Mucosa of rectum (tissue), 2 donors: ENCODE results near the gene ZNF276.

Source experiments
- H3K27ac ChIP-seq, 2 donors: one replicate each; pipeline ENCODE4 v1.7.0; 2013; ENCODE audit warnings: inconsistent platforms in 2 of 2, low read depth in 2 of 2, low read length in 2 of 2
- H3K27me3 ChIP-seq, 2 donors: one replicate each; pipeline ENCODE4 v1.7.0; 2013; ENCODE audit warnings: low read length in 2 of 2; ENCODE audit not compliant: control insufficient read depth in 2 of 2, insufficient read depth in 2 of 2
- H3K36me3 ChIP-seq, 2 donors: one replicate each; pipeline ENCODE4 v1.7.0; 2013; ENCODE audit warnings: low read length in 2 of 2; ENCODE audit not compliant: control insufficient read depth in 2 of 2, insufficient read depth in 2 of 2
- H3K4me1 ChIP-seq, 2 donors: one replicate each; pipeline ENCODE4 v1.7.0; 2013; ENCODE audit warnings: low read length in 2 of 2, mild to moderate bottlenecking in 1 of 2; ENCODE audit not compliant: control insufficient read depth in 2 of 2, insufficient read depth in 2 of 2
- H3K4me3 ChIP-seq, 2 donors: one replicate each; pipeline ENCODE4 v1.7.0; 2013; ENCODE audit warnings: low read length in 2 of 2
- H3K9ac ChIP-seq, 2 donors: one replicate each; pipeline ENCODE4 v1.7.0; 2013; ENCODE audit warnings: low read length in 2 of 2, low read depth in 1 of 2, mild to moderate bottlenecking in 1 of 2
- H3K9me3 ChIP-seq, 2 donors: one replicate each; pipeline ENCODE4 v1.7.0; 2013; ENCODE audit warnings: low read length in 2 of 2; ENCODE audit not compliant: control insufficient read depth in 2 of 2
- donor health status: healthy.
- donor health status: Normal muscosa, but diverticular disease.

ZNF276 gene

DNA sequence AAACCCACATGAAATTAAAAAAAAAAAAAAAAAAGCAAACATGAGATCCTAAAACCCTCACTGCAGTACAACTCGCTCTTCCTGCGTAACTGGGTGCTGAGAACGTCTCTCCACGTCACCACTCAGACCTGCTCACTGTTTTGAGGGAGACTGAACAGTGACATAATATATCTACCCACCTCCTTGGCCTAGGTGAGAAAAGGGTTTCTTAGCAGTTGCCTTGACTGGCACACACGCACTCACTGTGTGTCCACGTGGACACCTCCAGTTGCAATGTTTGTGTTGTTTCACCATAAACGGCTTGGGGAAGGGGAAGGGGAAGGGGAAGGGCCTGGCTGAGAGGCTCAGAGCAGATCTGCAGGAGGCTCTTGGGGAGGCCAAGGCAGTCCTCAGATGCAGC lies 63.1 kb downstream of the ZNF276 start:
- Histone ChIP-seq H3K27me3 (no peaks in the 10 kb centered on the region), H3K27ac (no peak overlapping the region), H3K4me3 (no peak overlapping the region), H3K9ac (no peak overlapping the region), H3K9me3 (no peaks in the 10 kb centered on the region), H3K4me1 (no peaks in the 10 kb centered on the region), H3K36me3 (peaks cover 0 to 5% of the 10 kb centered on the region in 2 donors)

- no peaks in the 10 kb centered on the region for H3K4me1 ChIP-seq
- H3K9ac ChIP-seq = no peak overlapping the region
- no peak overlapping the region for H3K27ac ChIP-seq
- H3K36me3 ChIP-seq = peaks cover 0 to 5% of the 10 kb centered on the region in 2 donors
- no peak overlapping the region for H3K4me3 ChIP-seq
- no peaks in the 10 kb centered on the region for H3K9me3 ChIP-seq
- no peaks in the 10 kb centered on the region for H3K27me3 ChIP-seq
Observed at GRCh38 chr16:89785523-89786155, 64.3 kb downstream of the ZNF276 start.

DNA sequence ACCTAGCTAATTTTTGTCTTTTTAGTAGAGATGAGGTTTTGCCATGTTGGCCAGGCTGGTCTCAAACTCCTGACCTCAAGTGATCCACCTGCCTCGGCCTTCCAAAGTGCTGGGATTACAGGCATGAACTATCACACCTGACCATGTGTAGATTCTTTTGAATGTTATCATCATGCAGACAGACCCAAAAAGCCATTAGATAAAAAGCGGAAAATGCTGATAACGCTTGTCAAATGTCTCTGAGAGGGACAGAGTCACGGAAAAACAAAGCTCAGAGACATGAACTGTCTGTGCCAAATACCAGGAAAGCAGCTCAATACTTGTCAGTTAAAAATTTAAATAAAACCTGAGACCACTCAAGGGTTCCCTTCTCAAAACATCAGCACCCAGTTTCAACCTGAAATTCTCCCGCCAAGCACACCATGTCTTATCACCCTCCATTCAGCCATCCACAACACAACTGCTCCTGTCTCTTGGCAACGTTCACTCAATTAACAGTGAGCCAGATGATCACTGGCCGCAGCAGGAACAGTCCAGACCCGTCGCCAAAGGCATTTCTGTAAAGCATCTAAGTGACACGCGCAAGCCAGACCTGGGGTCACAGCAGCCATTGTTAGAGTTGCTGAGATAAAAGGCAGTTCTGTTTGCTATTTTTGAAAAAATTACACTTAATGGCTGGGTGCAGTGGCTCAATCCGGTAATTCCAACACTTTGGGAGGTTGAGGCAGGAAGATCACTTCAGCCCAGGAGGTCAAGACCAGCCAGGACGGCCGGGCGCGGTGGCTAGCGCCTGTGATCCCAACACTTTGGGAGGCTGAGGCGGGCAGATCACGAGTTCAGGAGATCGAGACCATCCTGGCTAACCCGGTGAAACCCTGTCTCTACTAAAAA lies 65.4 kb downstream of the ZNF276 start:
- Histone ChIP-seq H3K27me3 (no peaks in the 10 kb centered on the region), H3K36me3 (peaks cover 0 to 8% of the 10 kb centered on the region in 2 donors)

GRCh38 chr16:89787365-89787805 lies 66.0 kb downstream of the ZNF276 start:
- Histone ChIP-seq H3K9me3 (no peaks in the 10 kb centered on the region), H3K27ac (no peak overlapping the region), H3K4me1 (no peaks in the 10 kb centered on the region), H3K4me3 (no peak overlapping the region), H3K9ac (no peak overlapping the region), H3K27me3 (no peaks in the 10 kb centered on the region), H3K36me3 (peaks cover 0 to 11% of the 10 kb centered on the region in 2 donors)

More for the DNA sequence above, 65.4 kb downstream of the ZNF276 start:
- Histone ChIP-seq H3K9me3 (no peaks in the 10 kb centered on the region), H3K9ac (no peak overlapping the region), H3K4me3 (no peak overlapping the region), H3K4me1 (no peaks in the 10 kb centered on the region), H3K27ac (no peak overlapping the region)
